Islet of Langerhans (tissue), 1 donor: ENCODE results near the gene NUCB2.

Experiments
- FAIRE-seq: peaks from one replicate; lab custom pipeline; 2011; peaks lifted over from hg19 to GRCh38; lab: Jason Lieb, UNC

The NUCB2 gene

DNA sequence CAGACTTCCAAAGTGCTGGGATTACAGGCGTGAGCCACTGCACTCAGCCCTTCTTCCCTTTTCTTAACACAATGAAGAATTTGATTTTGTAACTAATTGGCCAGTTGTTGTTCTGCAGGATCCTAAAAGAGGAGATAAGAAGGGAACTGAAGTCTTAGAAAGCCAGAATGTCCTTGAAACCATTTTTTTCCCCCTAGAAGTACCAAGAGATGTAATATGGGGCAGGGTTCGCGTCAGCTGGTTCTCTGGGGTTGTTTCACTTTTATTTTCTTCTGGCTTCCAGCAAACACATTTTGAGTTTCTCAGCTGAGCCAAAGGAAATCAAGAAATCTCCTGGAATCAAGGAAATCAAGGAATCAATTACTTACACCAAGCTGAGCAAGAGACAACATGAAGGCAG lies 7.6 kb upstream of the NUCB2 start:
- FAIRE-seq = no peak

DNA sequence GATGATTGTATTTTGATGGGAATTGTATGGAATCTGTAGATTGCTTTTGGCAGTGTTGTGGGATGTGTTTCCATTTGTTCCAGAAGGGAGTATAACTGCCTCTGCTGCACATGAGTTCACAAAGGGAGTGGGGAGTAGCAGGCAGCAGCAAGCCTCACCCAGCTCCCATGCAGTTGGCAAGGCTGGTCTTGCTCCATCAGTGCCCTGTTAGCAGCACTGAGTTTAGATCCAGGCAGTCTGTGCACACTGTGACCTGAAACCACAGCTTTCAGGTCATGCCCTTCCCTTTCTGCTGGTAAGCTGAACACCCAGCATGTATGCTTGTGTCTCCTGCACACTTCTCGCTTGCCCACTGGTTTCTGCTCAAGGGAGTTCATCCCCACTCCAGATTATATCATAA lies 3.7 kb upstream of the NUCB2 start:
- FAIRE-seq = no peak

DNA sequence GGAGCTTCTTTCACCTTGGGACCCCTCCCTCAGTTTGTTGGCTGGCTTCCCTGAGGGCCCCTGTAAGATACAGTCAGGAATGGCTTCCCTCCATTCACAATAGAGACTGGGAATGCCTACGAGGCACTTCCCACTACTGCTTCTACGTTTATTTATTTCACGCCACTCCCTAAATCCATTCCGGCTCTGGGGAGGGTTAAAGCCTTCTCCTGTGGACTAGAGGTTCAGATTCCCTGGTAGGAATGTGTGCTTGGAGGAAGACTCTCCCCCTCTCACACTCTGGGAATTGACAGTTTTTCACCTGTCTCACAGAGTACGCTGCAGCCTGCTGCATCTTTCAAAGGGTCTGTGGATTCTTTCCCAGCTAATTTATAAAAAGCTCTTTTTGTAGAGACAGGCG lies 3.3 kb upstream of the NUCB2 start:
- FAIRE-seq = no peak

DNA sequence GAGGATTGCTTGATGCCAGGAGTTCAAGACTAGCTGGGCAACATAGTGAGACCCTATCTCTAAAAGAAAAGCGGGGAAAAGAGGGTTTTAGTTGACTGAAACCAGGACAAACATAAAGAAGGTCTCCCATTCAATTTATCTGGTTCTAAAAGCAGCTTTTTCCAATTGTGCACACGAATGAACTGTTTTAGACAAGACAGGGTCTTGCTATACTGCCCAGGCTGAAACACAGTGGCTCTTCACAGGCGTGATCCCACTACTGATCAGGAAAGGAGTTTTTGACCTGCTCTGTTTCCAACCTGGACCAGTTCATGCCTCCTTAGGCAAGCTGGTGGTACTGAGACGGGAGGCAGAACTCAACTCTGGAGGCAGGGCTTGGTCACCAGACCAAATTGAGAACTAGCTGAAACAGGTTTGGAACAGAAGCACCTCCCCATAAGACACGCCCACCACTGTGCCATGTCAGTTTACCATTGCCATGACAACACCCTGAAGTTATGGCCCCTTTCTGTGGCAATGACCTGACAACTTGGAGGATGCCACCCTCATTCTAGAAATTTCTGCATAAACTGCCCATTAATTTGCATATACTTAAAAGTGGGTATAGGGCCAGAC lies 2.8 kb upstream of the NUCB2 start:
- FAIRE-seq = no peak

DNA sequence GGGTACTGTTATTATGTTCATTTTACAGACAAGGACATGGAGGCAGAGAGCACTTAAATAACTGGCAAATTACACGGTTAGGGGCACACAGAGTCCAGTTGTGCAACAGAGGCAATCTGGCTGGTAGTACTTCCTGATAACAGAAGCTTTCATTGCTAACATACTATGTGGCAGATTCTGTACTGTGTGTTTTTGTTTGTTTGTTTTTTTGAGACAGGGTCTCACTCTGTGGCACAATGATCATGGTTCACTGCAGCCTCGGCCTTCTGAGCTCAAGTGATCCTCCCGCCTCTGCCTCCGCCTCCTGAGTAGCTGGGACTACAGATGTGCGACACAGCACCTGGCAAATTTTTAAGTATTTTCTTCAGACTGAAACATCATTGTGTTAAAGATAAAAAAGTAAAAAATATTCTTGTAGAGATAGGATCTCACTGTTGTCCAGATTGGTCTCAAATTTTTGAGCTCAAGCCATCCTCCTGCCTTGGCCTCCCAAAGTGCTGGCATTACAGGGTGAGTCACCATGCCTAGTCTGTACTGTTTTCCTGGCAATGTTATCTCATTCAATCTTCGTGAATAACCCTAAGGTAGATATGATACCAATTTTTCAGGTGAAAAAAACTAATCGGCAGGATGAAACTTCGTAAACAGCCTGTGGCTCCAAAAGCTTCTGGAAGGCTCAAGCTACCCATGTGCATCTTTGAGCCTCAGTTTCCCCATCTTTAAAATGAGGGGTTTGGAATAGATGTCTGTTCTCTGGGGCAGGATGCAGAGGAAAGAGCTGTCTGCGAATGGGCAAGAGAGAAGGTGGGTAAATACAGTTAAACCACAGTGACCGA lies 921 bp upstream of the NUCB2 start:
- no peak for FAIRE-seq

DNA sequence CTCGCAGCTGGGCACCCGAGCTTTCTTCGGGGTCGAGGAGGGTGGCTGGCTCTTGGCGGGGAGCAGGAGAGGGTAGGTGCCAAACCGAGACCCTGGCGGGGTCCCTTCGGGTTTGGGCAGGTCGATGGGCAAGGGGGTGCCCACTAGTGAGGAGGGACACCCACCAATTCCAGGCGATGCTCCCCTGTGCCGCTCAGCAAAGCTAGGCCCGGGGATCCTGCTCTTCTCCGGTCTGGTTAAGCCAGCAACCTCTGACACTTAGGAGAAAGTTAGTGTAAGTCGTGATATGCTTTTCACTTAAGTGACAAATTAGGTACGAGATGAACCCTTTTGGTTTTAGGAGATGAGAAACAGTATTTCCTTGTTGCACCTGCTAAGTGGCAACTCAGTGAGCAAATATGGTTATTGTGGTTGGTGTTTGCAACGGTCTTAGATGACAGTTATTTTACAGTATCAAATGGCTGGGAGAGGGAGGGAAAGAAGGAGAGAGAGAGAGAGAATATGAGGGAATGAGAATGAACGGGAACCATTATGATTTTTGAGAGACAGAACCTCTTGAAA lies 565 bp downstream of the NUCB2 start:
- no peak for FAIRE-seq

DNA sequence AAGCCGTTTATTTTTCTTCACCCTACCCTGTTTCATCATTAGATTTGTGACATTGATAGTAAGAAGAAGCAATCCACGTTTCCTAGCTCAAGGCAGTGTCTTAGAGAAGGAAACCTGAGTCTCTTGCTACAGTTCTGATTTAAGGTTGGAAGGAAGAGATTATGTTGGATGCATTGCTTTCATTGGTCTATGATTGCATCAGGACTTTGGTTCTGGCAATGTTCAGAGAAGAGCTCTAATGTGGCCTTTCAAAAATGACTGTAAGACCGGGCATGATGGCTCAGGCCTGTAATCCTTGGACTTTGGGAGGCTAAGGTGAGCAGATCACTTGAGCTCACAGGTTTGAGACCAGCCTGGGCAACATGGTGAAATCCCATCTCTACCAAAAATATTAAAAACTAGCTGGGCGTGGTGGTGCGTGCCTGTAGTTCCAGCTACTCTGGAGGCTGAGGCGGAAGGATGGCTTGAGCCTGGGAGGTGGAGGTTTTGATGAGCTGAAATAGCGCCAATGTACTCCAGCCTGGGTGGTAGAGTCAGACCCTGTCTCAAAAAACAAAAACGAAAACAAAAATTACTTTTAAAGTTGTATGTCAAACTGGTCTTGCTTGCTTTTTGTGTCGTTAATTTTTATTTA lies 4.1 kb downstream of the NUCB2 start:
- no peak for FAIRE-seq

DNA sequence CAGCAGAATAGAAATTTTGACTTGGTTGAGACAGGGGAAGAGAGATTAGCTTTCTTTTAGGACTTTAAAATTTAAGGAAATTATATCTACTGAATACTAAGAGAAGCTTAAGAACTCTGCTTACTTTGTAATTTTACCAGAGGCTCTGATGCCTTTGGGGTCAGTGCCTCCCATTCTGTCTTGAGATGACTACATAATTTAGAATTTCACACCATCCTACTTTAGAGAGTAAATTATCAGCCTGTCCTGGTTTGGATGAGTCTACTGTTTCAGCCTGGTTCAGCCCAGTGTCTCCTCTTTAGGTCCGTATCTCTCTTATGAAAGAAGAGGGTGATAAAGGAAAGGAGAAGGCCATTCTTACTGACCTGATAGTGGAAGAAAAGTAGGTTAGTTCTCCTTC lies 9.8 kb downstream of the NUCB2 start:
- FAIRE-seq = no peak

DNA sequence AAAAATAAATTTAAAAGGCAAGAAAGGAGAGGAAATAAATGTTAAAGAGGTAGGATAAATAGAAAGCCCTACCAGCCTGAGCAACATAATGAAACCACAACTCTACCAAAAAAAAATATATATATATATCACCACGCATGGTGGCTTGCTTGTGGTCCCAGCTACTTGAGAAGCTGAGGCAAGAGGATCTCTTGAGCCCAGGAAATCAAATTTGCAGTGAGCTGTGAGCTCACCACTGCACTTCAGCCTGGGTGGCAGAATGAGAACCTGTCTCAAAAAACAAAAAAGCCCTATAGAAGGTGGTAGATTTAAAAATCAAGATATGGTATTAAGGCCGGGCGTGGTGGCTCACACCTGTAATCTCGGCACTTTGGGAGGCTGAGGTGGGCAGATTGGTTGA lies 10.5 kb downstream of the NUCB2 start:
- no peak for FAIRE-seq

DNA sequence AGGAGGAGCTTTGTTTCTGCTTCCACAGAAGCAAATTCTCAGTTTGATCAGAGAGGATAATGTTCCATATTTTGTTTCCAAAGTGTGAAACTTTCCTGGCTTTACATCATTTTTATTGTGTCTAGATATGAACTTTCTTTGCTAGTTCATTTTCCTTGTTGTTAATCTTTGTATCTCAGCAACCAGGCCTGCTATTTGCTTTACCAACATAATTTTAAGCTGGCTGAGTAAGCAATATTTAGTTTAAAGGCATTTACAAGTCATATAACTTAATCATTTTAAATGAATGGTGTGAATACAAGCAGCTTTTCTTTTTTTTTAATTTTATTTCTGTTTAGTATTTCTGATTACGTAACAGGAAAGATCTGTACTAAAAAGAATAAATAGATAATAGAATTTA lies 15.2 kb downstream of the NUCB2 start:
- no peak for FAIRE-seq

DNA sequence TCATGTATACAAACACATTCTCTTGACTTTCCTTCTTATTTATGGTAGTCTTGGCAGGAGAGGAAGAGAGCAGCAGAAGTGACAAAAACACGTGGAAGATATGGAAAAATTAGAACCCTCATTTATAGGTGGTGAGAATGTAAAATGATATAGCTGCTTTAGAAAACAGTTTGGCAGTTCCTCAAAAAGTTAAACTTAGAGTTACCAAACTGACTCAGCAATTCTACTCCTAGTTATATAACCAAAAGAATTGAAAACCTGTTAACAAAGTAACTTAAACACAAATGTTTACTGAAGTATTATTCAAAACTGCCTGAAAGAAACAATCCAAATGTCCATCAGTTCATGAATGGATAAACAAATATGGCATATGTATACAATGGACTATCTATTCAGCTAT lies 16.8 kb downstream of the NUCB2 start:
- FAIRE-seq = no peak

DNA sequence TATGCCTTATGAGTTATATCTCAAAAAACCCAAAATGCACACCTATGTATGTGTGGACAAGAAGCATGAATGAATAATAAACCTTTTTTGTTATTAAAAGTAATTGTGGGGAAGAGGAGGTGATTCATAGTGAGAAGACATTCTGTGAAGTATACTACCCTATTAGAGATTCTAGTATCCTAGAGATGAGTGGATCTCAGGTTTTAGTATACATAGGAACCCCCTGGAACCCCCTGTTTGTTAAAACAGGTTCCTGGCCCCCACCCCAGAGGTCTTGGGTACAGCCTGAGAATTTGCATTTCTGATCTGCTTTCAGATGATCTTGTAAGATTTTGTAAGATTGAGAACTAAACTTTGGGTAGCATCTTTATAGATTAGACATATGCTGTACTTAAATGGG lies 17.5 kb downstream of the NUCB2 start:
- FAIRE-seq = no peak

DNA sequence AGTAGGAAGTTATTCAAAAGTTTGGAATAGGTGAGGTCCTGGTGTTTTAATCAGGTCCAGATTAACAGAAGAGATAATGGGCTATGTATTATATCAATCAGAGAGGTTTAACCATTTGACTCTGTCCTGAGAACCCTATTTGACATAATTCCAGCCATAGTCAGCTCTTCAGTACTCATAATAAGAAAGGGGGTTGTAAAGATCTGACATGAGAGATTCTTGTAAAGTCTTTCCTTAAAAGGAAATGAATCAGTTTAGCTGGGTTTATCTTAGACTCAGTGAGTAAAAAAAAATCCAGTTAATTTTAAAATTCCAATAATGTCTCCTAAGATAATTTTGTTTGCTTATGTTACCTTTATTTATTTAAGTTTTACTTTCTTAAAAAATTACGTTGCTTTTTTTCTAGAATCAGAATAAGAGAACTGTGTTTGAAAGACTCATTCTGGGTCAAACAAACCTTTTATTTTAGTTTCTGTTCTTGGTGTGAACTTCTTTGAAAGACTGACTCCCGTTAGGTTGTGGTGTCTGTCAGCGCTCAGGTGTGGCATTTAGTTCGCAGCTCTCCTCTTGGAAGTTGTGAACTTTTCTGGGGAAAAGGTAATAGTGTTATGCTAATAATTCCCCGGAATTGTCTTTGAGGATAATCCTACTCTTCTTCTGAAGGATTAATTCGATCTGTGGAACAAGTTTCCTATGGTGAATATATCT lies 20.5 kb downstream of the NUCB2 start:
- peak; percentile 75 for FAIRE-seq

DNA sequence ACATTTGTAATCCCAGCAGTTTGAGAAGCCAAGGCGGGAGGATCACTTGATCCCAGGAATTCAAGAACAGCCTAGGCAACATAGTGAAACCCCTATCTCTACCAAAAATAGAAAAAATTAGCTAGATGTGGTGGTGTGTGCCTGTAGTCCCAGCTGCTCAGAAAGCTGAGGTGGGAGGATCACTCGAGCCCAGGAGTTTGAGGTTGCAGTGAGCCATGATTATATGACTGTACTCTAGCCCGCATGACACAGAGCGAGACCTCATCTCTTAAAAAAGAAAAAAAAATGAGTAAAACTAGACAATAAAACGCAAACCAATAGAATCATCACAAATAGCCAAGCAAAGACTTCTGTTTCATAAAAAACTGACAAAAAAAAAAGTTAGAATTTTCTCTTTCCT lies 21.8 kb downstream of the NUCB2 start:
- no peak for FAIRE-seq

DNA sequence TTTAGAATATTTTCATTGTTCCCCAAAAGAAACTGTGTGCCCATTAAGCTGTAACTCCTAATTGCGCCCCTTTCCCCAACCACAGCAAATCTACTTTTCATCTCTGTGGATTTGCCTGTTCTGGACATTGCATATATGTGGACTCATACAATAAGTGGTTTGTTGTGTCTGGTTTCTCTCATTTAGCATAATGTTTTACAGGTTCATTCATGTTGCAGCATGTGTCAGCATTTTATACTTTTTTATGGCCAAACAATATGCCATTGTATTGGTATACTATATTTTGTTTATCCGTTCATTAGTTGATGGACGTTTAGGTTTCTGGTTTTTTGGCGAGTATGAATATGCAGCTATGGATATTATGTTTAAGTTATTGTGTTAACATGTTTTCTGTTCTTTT lies 23.8 kb downstream of the NUCB2 start:
- FAIRE-seq = no peak

DNA sequence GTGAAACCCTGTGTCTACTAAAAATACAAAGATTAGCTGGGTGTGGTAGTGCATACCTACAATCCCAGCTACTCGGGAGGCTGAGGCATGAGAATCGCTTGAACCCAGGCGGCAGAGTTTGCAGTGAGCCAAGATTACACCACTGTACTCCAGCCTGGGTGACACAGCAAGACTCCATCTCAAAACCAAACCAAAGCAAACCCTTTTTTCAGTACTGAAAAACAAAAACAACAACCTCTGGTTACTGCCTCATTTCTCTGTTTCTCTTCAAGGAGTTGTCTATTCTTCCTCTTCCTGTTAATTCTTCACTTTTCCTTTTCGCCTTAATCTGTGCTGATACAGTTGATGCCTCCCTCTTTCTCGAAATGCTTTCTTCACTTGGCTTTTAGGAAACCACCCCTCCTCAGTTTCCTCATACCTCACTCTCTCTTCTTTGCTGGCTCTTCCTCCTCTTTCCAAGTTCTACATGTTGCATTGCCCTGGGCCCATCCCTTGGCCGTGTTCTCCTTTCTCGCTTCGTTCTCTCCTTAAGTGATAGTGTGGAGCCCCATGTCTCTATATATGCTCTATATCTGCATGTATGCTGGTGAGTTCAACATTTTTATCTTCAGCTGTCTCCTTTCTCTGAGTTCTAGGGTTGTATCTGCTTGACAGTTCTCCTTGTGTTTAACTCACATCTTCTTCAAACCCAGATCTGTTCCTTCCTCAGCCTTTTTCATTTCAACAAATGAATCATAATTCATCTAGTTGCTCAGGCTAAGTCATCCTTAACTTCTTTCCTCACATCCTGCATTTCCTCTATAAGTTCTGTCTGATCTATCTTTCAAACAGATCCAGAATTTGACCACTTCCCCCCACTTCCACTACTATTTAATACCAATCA lies 37.1 kb downstream of the NUCB2 start:
- FAIRE-seq = no peak

DNA sequence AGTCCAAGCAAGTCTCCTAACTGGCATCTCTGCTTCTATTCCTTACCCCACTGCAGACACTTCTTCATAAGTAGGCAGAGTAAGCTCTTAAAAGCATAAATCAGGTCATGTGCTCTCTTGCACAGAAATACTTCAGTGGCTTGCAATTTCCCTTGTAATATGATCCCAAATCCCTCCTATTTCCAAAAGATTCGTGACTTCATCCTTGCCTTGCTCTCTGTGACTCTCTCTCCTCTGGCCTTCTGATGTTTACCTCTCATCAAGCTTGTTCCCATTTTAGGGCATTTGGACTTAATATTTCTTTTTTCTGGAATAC lies 37.7 kb downstream of the NUCB2 start:
- FAIRE-seq = no peak

DNA sequence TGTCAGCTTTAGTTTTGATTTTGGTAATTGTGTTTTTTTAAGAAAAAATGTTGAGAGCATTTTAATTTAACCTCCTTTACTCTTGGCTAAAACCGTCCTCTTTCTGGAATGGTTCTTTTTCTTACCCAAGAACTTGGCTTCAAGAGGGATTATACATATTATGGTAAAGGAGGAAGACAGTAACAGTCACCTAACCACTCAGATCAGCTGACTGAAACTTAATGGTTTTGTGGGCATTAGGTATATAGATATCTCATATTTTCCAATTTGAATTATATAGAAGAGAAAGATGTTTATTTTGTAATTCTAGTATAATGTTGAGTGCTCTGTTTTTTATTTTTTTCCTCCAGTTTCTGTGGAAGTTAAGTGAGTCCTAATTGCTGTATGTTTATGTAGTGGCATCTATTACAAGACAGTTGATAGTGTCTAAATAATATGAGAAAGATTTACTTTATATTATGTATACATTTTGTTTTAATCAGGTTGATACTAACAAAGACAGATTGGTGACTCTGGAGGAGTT lies 38.4 kb downstream of the NUCB2 start:
- FAIRE-seq = no peak

DNA sequence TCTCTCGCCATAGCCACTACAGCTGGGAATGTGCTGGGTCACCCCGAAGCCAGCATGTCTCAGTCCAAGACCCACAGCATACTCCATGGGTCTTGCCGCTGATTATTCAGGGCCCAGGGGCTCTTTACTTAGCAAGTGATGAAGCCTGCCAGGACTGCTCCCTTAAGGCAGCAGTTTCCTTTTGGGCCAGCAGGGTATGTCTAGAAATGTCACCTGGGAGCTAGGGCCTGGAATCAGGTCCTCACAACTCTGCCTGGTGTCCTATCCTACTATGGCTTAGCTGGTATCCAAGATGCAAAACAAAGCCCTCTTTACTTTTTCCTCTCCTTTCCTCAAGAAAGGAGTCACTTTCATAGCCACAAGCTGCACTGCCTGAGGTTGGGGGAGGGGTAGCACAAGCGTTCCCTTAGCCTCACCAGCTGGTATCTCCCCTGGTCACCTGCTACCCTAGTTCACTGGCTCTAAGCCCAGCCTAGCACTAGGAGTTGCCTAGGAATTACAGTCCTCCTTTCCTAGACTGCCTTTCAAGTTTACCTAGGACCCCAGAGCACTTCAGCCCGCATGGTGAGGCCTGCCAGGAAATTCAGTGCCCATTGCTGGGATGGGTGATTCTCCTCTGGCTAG lies 52.4 kb downstream of the NUCB2 start:
- no peak for FAIRE-seq

DNA sequence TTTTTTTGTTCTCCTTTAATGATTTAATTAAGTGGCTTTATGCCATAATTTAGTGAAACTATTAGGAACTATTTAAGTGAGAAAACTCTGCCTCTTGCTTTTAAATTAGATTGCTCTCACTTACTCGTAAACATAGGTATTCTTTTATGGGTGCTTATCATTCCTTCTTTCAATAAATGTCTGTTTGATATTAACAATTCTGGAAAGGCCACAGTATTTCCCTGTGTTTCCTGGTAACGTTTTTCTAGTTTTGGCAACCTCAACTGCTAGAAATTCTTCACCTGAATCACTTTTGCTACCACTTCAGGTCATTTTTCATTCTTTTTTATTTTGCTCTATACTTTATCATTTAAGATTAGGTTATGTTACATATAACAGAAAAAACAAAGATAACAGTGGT lies 55.1 kb downstream of the NUCB2 start:
- FAIRE-seq = peak; percentile 30
